HepG2 (cell line): ENCODE results near the gene NGDN. TPM values are rescaled to one million over a fixed set of nuclear protein-coding genes. Genes with fewer than 3 reads are reported as not detected.
A peak's percentile ranks its signal among the peaks of the same experiment; 100 is the strongest.

Experiments
- ATAC-seq: fragments of 200-7000 bp; cut with Tn5 transposase; 3 replicates; pipeline ENCODE4 v1.9.1; 2020; ENCODE audit warnings: mild to moderate bottlenecking, moderate library complexity
- BruUV-seq: library from RNA; stranded (reverse); fragments of 400-500 nt; replicated peaks from 2 replicates; lab custom pipeline; 2021; lab: Mats Ljungman, UMichigan
- CTCF ChIA-PET: fragments of 300-600 bp; formaldehyde crosslinking; extraction: SDS; loops from one replicate; lab custom pipeline; 2021; ENCODE audit warnings: low total read pairs, inconsistent platforms, low intra/inter-chr PET ratio; lab: Yijun Ruan, JAX
- POLR2A ChIA-PET: fragments of 350-600 bp; sonication (Branson Sonifier 250); formaldehyde crosslinking; loops from one replicate; lab custom pipeline; 2020; ENCODE audit warnings: antibody characterized with exemption, inconsistent platforms; lab: Yijun Ruan, JAX
- DNase-seq: peaks from one replicate; pipeline ENCODE4 v3.0.0-alpha.2; 2015; ENCODE audit warnings: low spot score
- FAIRE-seq: peaks from 3 replicates; lab custom pipeline; 2011; peaks lifted over from hg19 to GRCh38; lab: Jason Lieb, UNC
- H2AFZ ChIP-seq: one replicate; pipeline ENCODE4 v1.6.1; 2011; ENCODE audit warnings: low read length, inconsistent platforms
- H3K27ac ChIP-seq: fragments of 300-600 bp; 3 replicates; pipeline ENCODE4 v1.8.0; 2011; ENCODE audit warnings: mixed run types, mild to moderate bottlenecking, mixed read lengths, low read length, inconsistent platforms; ENCODE audit not compliant: insufficient read depth; ENCODE audit errors: extremely low read length
- H3K27me3 ChIP-seq, 2 experiments: fragments of 200-600 bp in 1 of 2; 2 replicates in 1 of 2; 3 replicates in 1 of 2; pipeline versions ENCODE4 v1.6.0 to v1.8.0; 2011; ENCODE audit warnings: low read length in 2 of 2, mild to moderate bottlenecking in 2 of 2, moderate library complexity in 2 of 2, inconsistent platforms in 1 of 2; ENCODE audit not compliant: insufficient read depth in 2 of 2, control insufficient read depth in 1 of 2
- H3K36me3 ChIP-seq, 2 experiments: fragments of 200-600 bp in 1 of 2; replicated peaks in 1 of 2; 2 replicates in 1 of 2; 3 replicates in 1 of 2; pipeline versions ENCODE4 v1.5.1 to v1.8.0; 2011; ENCODE audit warnings: low read length in 2 of 2, inconsistent platforms in 1 of 2; ENCODE audit not compliant: insufficient read depth in 2 of 2, control insufficient read depth in 1 of 2
- H3K4me1 ChIP-seq: 2 replicates; pipeline ENCODE4 v1.5.1; 2012; ENCODE audit warnings: low read length, inconsistent platforms; ENCODE audit not compliant: insufficient read depth
- H3K4me2 ChIP-seq: 2 replicates; pipeline ENCODE4 v1.6.0; 2011; ENCODE audit warnings: low read depth, low read length, inconsistent platforms
- H3K4me3 ChIP-seq, 3 experiments: fragments of 200-600 bp in 1 of 3; sonication (generic), shearing (Covaris generic) in 1 of 3; replicated peaks in 1 of 3; 2 replicates each; pipeline ENCODE4 v1.5.1; 2011 to 2016; ENCODE audit warnings: low read length in 3 of 3, inconsistent platforms in 2 of 3, low read depth in 2 of 3, mild to moderate bottlenecking in 2 of 3, control low read depth in 1 of 3, mixed read lengths in 1 of 3; ENCODE audit not compliant: insufficient read depth in 1 of 3
- H3K79me2 ChIP-seq: one replicate; pipeline ENCODE4 v1.6.1; 2011; ENCODE audit warnings: low read length, inconsistent platforms; ENCODE audit not compliant: insufficient read depth
- H3K9ac ChIP-seq: 2 replicates; pipeline ENCODE4 v1.6.0; 2011; ENCODE audit warnings: mild to moderate bottlenecking, low read depth, low read length, inconsistent platforms; ENCODE audit not compliant: insufficient read depth
- H3K9me3 ChIP-seq: 2 replicates; pipeline ENCODE4 v1.5.1; 2012; ENCODE audit warnings: mild to moderate bottlenecking, low read length
- H4K20me1 ChIP-seq: 2 replicates; pipeline ENCODE4 v1.6.0; 2011; ENCODE audit warnings: inconsistent platforms, mild to moderate bottlenecking, low read length, moderate library complexity; ENCODE audit not compliant: insufficient read depth
- AHR ChIP-seq: IDR thresholded peaks from 2 replicates; pipeline ENCODE4 v1.6.1; 2018; ENCODE audit warnings: missing genetic modification reagents, missing compliant biosample characterization
- CSRNP1 ChIP-seq: sonication (generic); formaldehyde crosslinking; IDR thresholded peaks from 2 replicates; pipeline ENCODE4 v1.8.1; 2023; ENCODE audit warnings: mild to moderate bottlenecking, missing genetic modification reagents
- HMGXB4 ChIP-seq, 2 experiments: sonication (generic) in 1 of 2; formaldehyde crosslinking in 1 of 2; IDR thresholded peaks; 2 replicates each; pipeline versions ENCODE4 v1.4.0 to v1.6.1; 2018 to 2020; ENCODE audit warnings: missing genetic modification reagents in 2 of 2, borderline replicate concordance in 1 of 2, low read depth in 1 of 2, mild to moderate bottlenecking in 1 of 2, missing biosample characterization in 1 of 2
- IKZF1 ChIP-seq: fragments of 450-650 bp; IDR thresholded peaks from 2 replicates; pipeline ENCODE4 v1.7.1; 2016
- MAFF ChIP-seq: IDR thresholded peaks from 2 replicates; pipeline ENCODE4 v1.6.1; 2011; ENCODE audit warnings: low read depth, low read length, improper control_type of control experiment
- MTF1 ChIP-seq: sonication (generic); formaldehyde crosslinking; IDR thresholded peaks from 2 replicates; pipeline ENCODE4 v1.5.0; 2020; ENCODE audit warnings: missing genetic modification reagents
- PCBP2 ChIP-seq: fragments of 200-400 bp; formaldehyde crosslinking; optimal IDR thresholded peaks from 2 replicates; pipeline ENCODE3; 2018; ENCODE audit warnings: low read length, low read depth; ENCODE audit not compliant: poor library complexity, severe bottlenecking
- ZNF446 ChIP-seq: sonication (generic); formaldehyde crosslinking; IDR thresholded peaks from 2 replicates; pipeline ENCODE4 v1.5.0; 2020; ENCODE audit warnings: mild to moderate bottlenecking, missing genetic modification reagents
- ZNF776 ChIP-seq: sonication (generic); formaldehyde crosslinking; IDR thresholded peaks from 2 replicates; pipeline ENCODE4 v1.4.0; 2020; ENCODE audit warnings: mild to moderate bottlenecking, missing genetic modification reagents
- WGBS: methylation state at CpG from one replicate; pipeline ENCODE4 v1.1.6; 2017; ENCODE audit warnings: low lambda C conversion rate; 5-methylcytosine and 5-hydroxymethylcytosine counted together
- in situ Hi-C: cut with HindIII; loops from 2 replicates; pipeline ENCODE4 v1.10.0; 2017; ENCODE audit warnings: low pct_unique_long_range_greater_than_20kb; ENCODE audit not compliant: extremely low pct_ligation_motif_present
- intact Hi-C: fragments of 100-400 bp; cut with micrococcal nuclease; formaldehyde crosslinking; loops from one replicate; pipeline ENCODE4 v1.10.0; 2022; ENCODE audit not compliant: unreplicated experiment
- polyA plus RNA-seq, 8 experiments: library from polyadenylated mRNA; depleted of rRNA in 3 of 8; stranded (reverse) in 7 of 8; unstranded in 1 of 8; fragments of >200 nt; fragmentation: Illumina TruSeq in 4 of 8; extraction: Trizol in 4 of 8; gene quantifications; 2 replicates each; pipeline versions ENCODE4 v1.2.1 to v1.2.3, GENCODE V29; 2011 to 2016; ENCODE audit warnings: low read depth in 4 of 8, missing spikeins in 1 of 8, mixed read lengths in 1 of 8; ENCODE audit not compliant: insufficient read depth in 1 of 8
- total RNA-seq, 5 experiments: library from RNA; depleted of rRNA; stranded (reverse); fragments of >200 nt; fragmentation: Illumina TruSeq; extraction: Trizol; gene quantifications; 2 replicates each; pipeline ENCODE4 v1.2.3, GENCODE V29; 2016; ENCODE audit warnings: low read depth in 1 of 5
- TF ChIP-seq, protein P1 (sequence below): IDR thresholded peaks from 2 replicates; pipeline ENCODE4 v1.6.1; 2016; ENCODE audit warnings: control low read depth

Gene NGDN
- total and polyA plus RNA-seq, 2 of the 13 experiments (the other 11 are each of a cell fraction or from before 2014, with no cell fraction given): 154 to 216 TPM

- TF ChIP-seq HMGXB4 (CRISPR knock-in tag; IDR thresholded peaks at IDR 0.05; ENCODE audit: borderline replicate concordance in 1 of 2, low read depth in 1 of 2): no peak
- no peak for TF ChIP-seq AHR (CRISPR knock-in tag)
- TF ChIP-seq IKZF1: no peak
- TF ChIP-seq, protein P1, sequence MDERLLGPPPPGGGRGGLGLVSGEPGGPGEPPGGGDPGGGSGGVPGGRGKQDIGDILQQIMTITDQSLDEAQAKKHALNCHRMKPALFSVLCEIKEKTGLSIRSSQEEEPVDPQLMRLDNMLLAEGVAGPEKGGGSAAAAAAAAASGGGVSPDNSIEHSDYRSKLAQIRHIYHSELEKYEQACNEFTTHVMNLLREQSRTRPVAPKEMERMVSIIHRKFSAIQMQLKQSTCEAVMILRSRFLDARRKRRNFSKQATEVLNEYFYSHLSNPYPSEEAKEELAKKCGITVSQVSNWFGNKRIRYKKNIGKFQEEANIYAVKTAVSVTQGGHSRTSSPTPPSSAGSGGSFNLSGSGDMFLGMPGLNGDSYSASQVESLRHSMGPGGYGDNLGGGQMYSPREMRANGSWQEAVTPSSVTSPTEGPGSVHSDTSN (CRISPR knock-in tag): no peak
- no peak for TF ChIP-seq ZNF776
- TF ChIP-seq MTF1 (CRISPR knock-in tag): no peak
- no peak for TF ChIP-seq MAFF
- TF ChIP-seq ZNF446: no peak
Observed at GRCh38 chr14:23486036-23486435, 16.5 kb downstream of the NGDN start (continued).

- Histone ChIP-seq H4K20me1 (no peaks in the 10 kb centered on the region; the same call in 1 of the 2 replicates), H3K4me2 (no peak overlapping the region), H3K9me3 (no peaks in the 10 kb centered on the region), H2AFZ (no peak overlapping the region), H3K27me3 (no peaks in the 10 kb centered on the region), H3K4me1 (peaks cover 5% of the 10 kb centered on the region), H3K27ac (no peak overlapping the region), H3K79me2 (no peaks in the 10 kb centered on the region), H3K4me3 (no peak overlapping the region), H3K36me3 (peaks cover 28 to 54% of the 10 kb centered on the region in 2 experiments), H3K9ac (no peak overlapping the region)
- in situ Hi-C loops (no loop called here), intact Hi-C loops (no loop called here)
- FAIRE-seq: no peak
- no peak for ATAC-seq
- CTCF ChIA-PET: no interaction called here
- WGBS: 98% methylated on average over 7 of the region's 7 CpGs
- no TSS peak for BruUV-seq
- POLR2A ChIA-PET: no interaction called here
- no peak for DNase-seq
- TF ChIP-seq PCBP2 (peak; percentile 45), CSRNP1 (CRISPR knock-in tag) (no peak)
Observed at GRCh38 chr14:23487216-23487615, 17.7 kb downstream of the NGDN start.
